Neural cell (in vitro differentiated cells): ENCODE results near the gene RANBP1. TPM values are rescaled to one million over a fixed set of nuclear protein-coding genes. Genes with fewer than 3 reads are reported as not detected.
A peak's percentile ranks its signal among the peaks of the same experiment; 100 is the strongest.

Source experiments
- H2AFZ ChIP-seq: fragments of 200-600, 300-800 bp; sonication (generic), shearing (Covaris generic); 2 replicates; pipeline ENCODE4 v1.6.0; 2014; ENCODE audit warnings: low read depth, mild to moderate bottlenecking, antibody characterized with exemption, low read length, moderate library complexity
- H3F3A ChIP-seq: fragments of 200-600 bp; shearing (Covaris generic); 2 replicates; pipeline ENCODE4 v1.6.1; 2016; ENCODE audit warnings: mild to moderate bottlenecking, moderate library complexity, mixed read lengths, antibody characterized with exemption, low read length; ENCODE audit not compliant: insufficient read depth, poor library complexity, severe bottlenecking
- H3K27ac ChIP-seq: fragments of 200-600, 300-800 bp; sonication (generic), shearing (Covaris generic); 2 replicates; pipeline ENCODE4 v1.5.1; 2014; ENCODE audit warnings: mild to moderate bottlenecking, low read length, moderate library complexity
- H3K27me3 ChIP-seq: fragments of 300-800, 200-600 bp; sonication (generic), shearing (Covaris generic); 2 replicates; pipeline ENCODE4 v1.6.0; 2014; ENCODE audit warnings: mild to moderate bottlenecking, low read depth, low read length, moderate library complexity; ENCODE audit not compliant: insufficient read depth
- H3K36me3 ChIP-seq: fragments of 300-800, 200-600 bp; sonication (generic), shearing (Covaris generic); 2 replicates; pipeline ENCODE4 v1.5.1; 2014; ENCODE audit warnings: mild to moderate bottlenecking, antibody characterized with exemption, low read length, moderate library complexity; ENCODE audit not compliant: insufficient read depth
- H3K4me2 ChIP-seq: fragments of 300-800, 200-600 bp; sonication (generic), shearing (Covaris generic); 2 replicates; pipeline ENCODE4 v1.6.0; 2014; ENCODE audit warnings: mild to moderate bottlenecking, low read length
- H3K4me3 ChIP-seq: fragments of 300-800, 200-600 bp; sonication (generic), shearing (Covaris generic); 2 replicates; pipeline ENCODE4 v1.5.1; 2014; ENCODE audit warnings: mild to moderate bottlenecking, low read length, moderate library complexity
- H3K79me2 ChIP-seq: fragments of 200-600 bp; shearing (Covaris generic); replicated peaks from 2 replicates; pipeline ENCODE4 v1.6.0; 2014; ENCODE audit warnings: mild to moderate bottlenecking, low read length, moderate library complexity; ENCODE audit not compliant: insufficient read depth
- H3K9ac ChIP-seq: fragments of 300-800, 200-600 bp; sonication (generic), shearing (Covaris generic); 2 replicates; pipeline ENCODE4 v1.6.1; 2016; ENCODE audit warnings: mild to moderate bottlenecking, low read length, mixed read lengths
- H3K9me2 ChIP-seq: fragments of 200-600 bp; shearing (Covaris generic); 2 replicates; pipeline ENCODE4 v1.6.1; 2016; ENCODE audit warnings: mild to moderate bottlenecking, low read length, mixed read lengths; ENCODE audit not compliant: insufficient read depth
- H3K9me3 ChIP-seq: fragments of 200-600, 300-800 bp; sonication (generic), shearing (Covaris generic); 2 replicates; pipeline ENCODE4 v1.6.1; 2016; ENCODE audit warnings: mild to moderate bottlenecking, mixed run types, low read length, moderate library complexity, mixed read lengths
- H4K20me1 ChIP-seq: fragments of 200-600 bp; shearing (Covaris generic); 2 replicates; pipeline ENCODE4 v1.6.1; 2016; ENCODE audit warnings: mild to moderate bottlenecking, mixed run types; ENCODE audit not compliant: insufficient read depth
- CTCF ChIP-seq: fragments of 450-650 bp; IDR thresholded peaks from 2 replicates; pipeline ENCODE4 v1.5.1; 2014; ENCODE audit warnings: antibody characterized with exemption, mild to moderate bottlenecking, moderate library complexity; ENCODE audit not compliant: poor library complexity, severe bottlenecking
- POLR2AphosphoS5 ChIP-seq: IDR thresholded peaks from 2 replicates; pipeline ENCODE4 v1.6.1; 2012
- REST ChIP-seq: IDR thresholded peaks from 2 replicates; pipeline ENCODE4 v1.6.1; 2012; ENCODE audit warnings: borderline replicate concordance
- TAF1 ChIP-seq: IDR thresholded peaks from 2 replicates; pipeline ENCODE4 v1.6.1; 2012; ENCODE audit warnings: low read depth
- polyA plus RNA-seq: library from polyadenylated mRNA; depleted of rRNA; stranded (reverse); fragments of >200 nt; gene quantifications from 2 replicates; pipeline ENCODE4 v1.2.3, GENCODE V29; 2014

Gene RANBP1
- polyA plus RNA-seq, 1 donor from 2014 or later, result 360 TPM

- peaks cover 23% of the 10 kb centered on the region for H4K20me1 ChIP-seq
- H3K79me2 ChIP-seq, result peaks cover 47% of the 10 kb centered on the region
Measured at GRCh38 chr22:20080776-20081654, 34.9 kb upstream of the RANBP1 start.

More at GRCh38 chr22:20080776-20081654, 34.9 kb upstream of the RANBP1 start:
- Histone ChIP-seq H3K27me3 (no peaks in the 10 kb centered on the region), H3K4me3 (peak overlapping the region; percentile 93), H3K9me3 (no peaks in the 10 kb centered on the region), H3K9me2 (no peaks in the 10 kb centered on the region), H3K9ac (peak overlapping the region; percentile 92), H3F3A (no peaks in the 10 kb centered on the region), H2AFZ (peak overlapping the region; percentile 66), H3K4me2 (peak overlapping the region; percentile 83), H3K27ac (peak overlapping the region; percentile 92), H3K36me3 (no peaks in the 10 kb centered on the region)
- TF ChIP-seq POLR2AphosphoS5 (peak; percentile 46), TAF1 (peak; percentile 12), REST (no peak), CTCF (no peak)
